H1 (cell line): ENCODE results near the gene TOMM6. TPM values are rescaled to one million over a fixed set of nuclear protein-coding genes. Genes with fewer than 3 reads are reported as not detected.

Source experiments
- CTCF ChIA-PET: fragments of 300-600 bp; sonication (Branson Sonifier 250); formaldehyde crosslinking; loops from one replicate; lab custom pipeline; 2021; ENCODE audit not compliant: partially characterized antibody; lab: Charles Lee
- POLR2A ChIA-PET: fragments of 300-600 bp; sonication (Branson Sonifier 250); formaldehyde crosslinking; loops from one replicate; lab custom pipeline; 2021; ENCODE audit warnings: inconsistent platforms; ENCODE audit not compliant: partially characterized antibody; lab: Charles Lee
- DNase-seq, 2 experiments: peaks; one replicate each; pipeline versions ENCODE4 v3.0.0 to v3.0.0-alpha.2; 2010 to 2022; ENCODE audit warnings: low spot score in 2 of 2, low read depth in 1 of 2, mixed read lengths in 1 of 2
- FAIRE-seq: peaks from 2 replicates; lab custom pipeline; 2011; peaks lifted over from hg19 to GRCh38; lab: Jason Lieb, UNC
- H2AFZ ChIP-seq: 2 replicates; pipeline ENCODE4 v1.8.1; 2012; ENCODE audit warnings: low read length, inconsistent platforms
- H2AK5ac ChIP-seq: 2 replicates; pipeline ENCODE4 v1.6.1; 2013; ENCODE audit warnings: low read depth, low read length
- H2BK120ac ChIP-seq: replicated peaks from 2 replicates; pipeline ENCODE3; 2013; ENCODE audit warnings: low read depth, low read length, inconsistent platforms
- H2BK12ac ChIP-seq: 2 replicates; pipeline ENCODE4 v1.6.1; 2013; ENCODE audit warnings: low read depth, low read length
- H2BK15ac ChIP-seq: 2 replicates; pipeline ENCODE4 v1.6.1; 2013; ENCODE audit warnings: low read length
- H2BK20ac ChIP-seq: 2 replicates; pipeline ENCODE4 v1.6.1; 2013; ENCODE audit warnings: low read length
- H2BK5ac ChIP-seq: 2 replicates; pipeline ENCODE4 v1.6.1; 2013; ENCODE audit warnings: low read depth, low read length
- H3K14ac ChIP-seq: 2 replicates; pipeline ENCODE4 v1.6.1; 2013; ENCODE audit warnings: inconsistent platforms; ENCODE audit not compliant: insufficient read length
- H3K18ac ChIP-seq: 2 replicates; pipeline ENCODE4 v1.6.1; 2013; ENCODE audit warnings: low read length; ENCODE audit errors: extremely low read depth
- H3K23ac ChIP-seq: 2 replicates; pipeline ENCODE4 v1.6.1; 2013; ENCODE audit warnings: inconsistent platforms; ENCODE audit not compliant: insufficient read length
- H3K23me2 ChIP-seq: 2 replicates; pipeline ENCODE4 v1.6.1; 2013; ENCODE audit warnings: low read depth, low read length
- H3K27ac ChIP-seq: 2 replicates; pipeline ENCODE4 v1.6.1; 2011; ENCODE audit warnings: low read depth, low read length, inconsistent platforms
- H3K27me3 ChIP-seq, 4 experiments: replicated peaks in 1 of 4; 1 replicate in 1 of 4; 2 replicates in 3 of 4; pipeline versions ENCODE4 v1.6.1 to v1.8.1; 2011 to 2013; ENCODE audit warnings: low read length in 3 of 4, mild to moderate bottlenecking in 3 of 4, inconsistent platforms in 2 of 4, mixed read lengths in 2 of 4, moderate library complexity in 1 of 4; ENCODE audit not compliant: control insufficient read depth in 3 of 4, insufficient read depth in 3 of 4; ENCODE audit errors: extremely low read depth in 1 of 4
- H3K36me3 ChIP-seq, 4 experiments: 2 replicates each; pipeline versions ENCODE4 v1.6.1 to v1.8.1; 2011 to 2013; ENCODE audit warnings: mild to moderate bottlenecking in 4 of 4, low read length in 3 of 4, moderate library complexity in 2 of 4, control low read depth in 1 of 4, inconsistent platforms in 1 of 4; ENCODE audit not compliant: insufficient read depth in 4 of 4, control insufficient read depth in 2 of 4
- H3K4ac ChIP-seq: replicated peaks from 2 replicates; pipeline ENCODE3; 2013; ENCODE audit warnings: low read length, low read depth, mixed read lengths, inconsistent platforms; ENCODE audit not compliant: insufficient read length
- H3K4me1 ChIP-seq, 4 experiments: replicated peaks in 1 of 4; 1 replicate in 1 of 4; 2 replicates in 3 of 4; pipeline versions ENCODE4 v1.6.1 to v1.8.1; 2011 to 2013; ENCODE audit warnings: low read length in 3 of 4, inconsistent platforms in 2 of 4, mixed read lengths in 1 of 4; ENCODE audit not compliant: insufficient read depth in 4 of 4, control insufficient read depth in 3 of 4
- H3K4me2 ChIP-seq, 2 experiments: 2 replicates each; pipeline versions ENCODE4 v1.6.1 to v1.8.1; 2011 to 2013; ENCODE audit warnings: low read depth in 2 of 2, low read length in 2 of 2, control low read depth in 1 of 2, inconsistent platforms in 1 of 2, mild to moderate bottlenecking in 1 of 2; ENCODE audit not compliant: insufficient read depth in 1 of 2
- H3K4me3 ChIP-seq, 4 experiments: fragments of 200-600, 300-600 bp in 1 of 4; sonication (generic), shearing (Covaris generic), sonication (Bioruptor Twin) in 1 of 4; 2 replicates each; pipeline versions ENCODE4 v1.5.1 to v1.8.1; 2011 to 2016; ENCODE audit warnings: low read length in 4 of 4, low read depth in 3 of 4, control low read depth in 2 of 4, inconsistent platforms in 2 of 4, mild to moderate bottlenecking in 2 of 4, mixed read lengths in 1 of 4, moderate library complexity in 1 of 4; ENCODE audit not compliant: insufficient read depth in 2 of 4; ENCODE audit errors: extremely low read depth in 1 of 4
- H3K56ac ChIP-seq: replicated peaks from 2 replicates; pipeline ENCODE3; 2013; ENCODE audit warnings: low read depth, mild to moderate bottlenecking, mixed read lengths, low read length, inconsistent platforms; ENCODE audit not compliant: insufficient read length
- H3K79me1 ChIP-seq: 2 replicates; pipeline ENCODE4 v1.6.1; 2013; ENCODE audit warnings: low read depth, low read length, control low read depth
- H3K79me2 ChIP-seq, 2 experiments: 2 replicates each; pipeline versions ENCODE4 v1.6.1 to v1.8.1; 2012 to 2013; ENCODE audit warnings: low read length in 2 of 2, mild to moderate bottlenecking in 2 of 2, inconsistent platforms in 1 of 2; ENCODE audit not compliant: insufficient read depth in 2 of 2, control insufficient read depth in 1 of 2
- H3K9ac ChIP-seq, 4 experiments: replicated peaks in 1 of 4; 1 replicate in 1 of 4; 2 replicates in 3 of 4; pipeline versions ENCODE4 v1.6.1 to v1.8.1; 2011 to 2013; ENCODE audit warnings: low read depth in 3 of 4, low read length in 3 of 4, control low read depth in 2 of 4, mild to moderate bottlenecking in 2 of 4, moderate library complexity in 2 of 4, inconsistent platforms in 1 of 4; ENCODE audit errors: extremely low read depth in 1 of 4
- H3K9me3 ChIP-seq, 2 experiments: 2 replicates each; pipeline versions ENCODE4 v1.6.1 to v1.8.1; 2012 to 2013; ENCODE audit warnings: mild to moderate bottlenecking in 2 of 2, moderate library complexity in 2 of 2, control low read depth in 1 of 2, inconsistent platforms in 1 of 2, low read depth in 1 of 2, low read length in 1 of 2, mixed read lengths in 1 of 2; ENCODE audit not compliant: insufficient read depth in 2 of 2
- H4K20me1 ChIP-seq, 2 experiments: replicated peaks in 1 of 2; 2 replicates each; pipeline versions ENCODE3 to v1.8.1; 2011 to 2013; ENCODE audit warnings: inconsistent platforms in 2 of 2, low read length in 2 of 2, mild to moderate bottlenecking in 1 of 2; ENCODE audit not compliant: insufficient read depth in 2 of 2, control insufficient read depth in 1 of 2
- H4K5ac ChIP-seq: 2 replicates; pipeline ENCODE4 v1.6.1; 2013; ENCODE audit warnings: low read length, low read depth, mixed read lengths, inconsistent platforms; ENCODE audit not compliant: insufficient read length
- H4K8ac ChIP-seq: 2 replicates; pipeline ENCODE4 v1.8.0; 2013; ENCODE audit warnings: mild to moderate bottlenecking, moderate library complexity, low read length, inconsistent platforms; ENCODE audit not compliant: insufficient read depth; ENCODE audit errors: extremely low read depth
- H4K91ac ChIP-seq: replicated peaks from 2 replicates; pipeline ENCODE3; 2013; ENCODE audit warnings: low read length, mixed read lengths, inconsistent platforms; ENCODE audit not compliant: insufficient read length
- ATF2 ChIP-seq: IDR thresholded peaks from 2 replicates; pipeline ENCODE4 v1.6.1; 2012; ENCODE audit warnings: low read length, inconsistent platforms
- EGR1 ChIP-seq: IDR thresholded peaks from 2 replicates; pipeline ENCODE4 v1.6.1; 2011; ENCODE audit warnings: low read depth, low read length, borderline replicate concordance
- EP300 ChIP-seq, 2 experiments: IDR thresholded peaks; 1 replicate in 1 of 2; 2 replicates in 1 of 2; pipeline ENCODE4 v1.6.1; 2011 to 2012; ENCODE audit warnings: low read depth in 2 of 2, low read length in 2 of 2, mild to moderate bottlenecking in 2 of 2, borderline replicate concordance in 1 of 2, inconsistent platforms in 1 of 2, moderate library complexity in 1 of 2
- POU5F1 ChIP-seq: IDR thresholded peaks from 2 replicates; pipeline ENCODE4 v1.6.1; 2011; ENCODE audit warnings: low read depth, mild to moderate bottlenecking, low read length, moderate library complexity
- SIN3A ChIP-seq, 2 experiments: IDR thresholded peaks in 1 of 2; conservative IDR thresholded peaks in 1 of 2; 2 replicates each; pipeline ENCODE4 v1.6.1; 2011 to 2012; ENCODE audit warnings: low read length in 2 of 2, improper control_type of control experiment in 1 of 2, low read depth in 1 of 2, mild to moderate bottlenecking in 1 of 2
- SRF ChIP-seq: IDR thresholded peaks from 2 replicates; pipeline ENCODE4 v1.6.1; 2011; ENCODE audit warnings: mild to moderate bottlenecking, low read depth, low read length, moderate library complexity
- SUZ12 ChIP-seq: fragments of 200-600 bp; sonication (generic); IDR thresholded peaks from 2 replicates; pipeline ENCODE4 v1.6.1; 2012; ENCODE audit warnings: mild to moderate bottlenecking, inconsistent platforms, low read length, moderate library complexity, mixed read lengths
- TCF12 ChIP-seq: IDR thresholded peaks from 2 replicates; pipeline ENCODE4 v1.6.1; 2011; ENCODE audit warnings: low read depth, mild to moderate bottlenecking, low read length
- USF2 ChIP-seq: IDR thresholded peaks from 2 replicates; pipeline ENCODE4 v1.6.1; 2011; ENCODE audit warnings: low read length, improper control_type of control experiment
- WGBS, 2 experiments: shearing (Covaris generic) in 1 of 2; methylation state at CpG; one replicate each; pipeline versions ENCODE4 v1.1.6 to v1.1.7; 2013 to 2015; ENCODE audit warnings: low lambda C conversion rate in 2 of 2, mixed read lengths in 2 of 2, inconsistent platforms in 1 of 2, low coverage in 1 of 2, missing lambda C conversion rate in 1 of 2; ENCODE audit not compliant: insufficient replicate concordance in 2 of 2, insufficient coverage in 1 of 2, insufficient read length in 1 of 2; ENCODE audit errors: extremely low coverage in 1 of 2, missing lambda C conversion rate in 1 of 2; 5-methylcytosine and 5-hydroxymethylcytosine counted together
- polyA plus RNA-seq, 7 experiments: library from polyadenylated mRNA; depleted of rRNA in 3 of 7; stranded (reverse) in 5 of 7; unstranded in 2 of 7; fragments of >200 nt in 5 of 7; fragments of 200-250 nt in 2 of 7; gene quantifications; 1 replicate in 5 of 7; 2 replicates in 1 of 7; 4 replicates in 1 of 7; pipeline versions ENCODE4 v1.2.1 to v1.2.3, GENCODE V29; 2011 to 2013; ENCODE audit warnings: missing spikeins in 2 of 7, mixed read lengths in 2 of 7
- total RNA-seq: library from RNA; stranded (reverse); fragmentation: NEBNext Ultra II Directional; extraction: Animal tissue kit (Norgen Biotek cat#: 25700); gene quantifications from 2 replicates; pipeline ENCODE4 v1.2.1, GENCODE V29; 2021

Gene TOMM6
- total and polyA plus RNA-seq, 2 of the 8 experiments (the other 6 are each of a cell fraction or from before 2014, with no cell fraction given), result 228 to 560 TPM

- H2AFZ ChIP-seq, result no peak overlapping the region
- no peak overlapping the region for H3K4ac ChIP-seq
- H3K4me1 ChIP-seq, result peaks cover 4 to 10% (median 7%) of the 10 kb centered on the region in 4 experiments; a peak in 6 of 7 replicates
- WGBS, 2 experiments, result 77% methylated on average over 6 of the region's 6 CpGs; no CpG with 5 or more reads in 1 of the 2 experiments
- no peaks in the 10 kb centered on the region for H3K36me3 ChIP-seq
- no peak overlapping the region for H3K4me2 ChIP-seq
- ChIA-PET POLR2A (interaction anchor here (1.0 to 1.9 kb wide), 4 partner anchors 138 to 267 kb away, joined by 3 to 6 read pairs (median 4); partner anchors contain the start of genes BYSL, MED20 and TAF8), CTCF (interaction anchor here (0.9 to 5.1 kb wide), 10 partner anchors 45 to 415 kb away, joined by 3 to 108 read pairs (median 4); partner anchors contain the start of gene TAF8)
- no peak overlapping the region for H2BK15ac ChIP-seq
- H4K20me1 ChIP-seq, result peaks cover 0 to 8% of the 10 kb centered on the region in 2 experiments
- peaks cover 2% of the 10 kb centered on the region; the same call in 1 of the 2 replicates for H3K79me1 ChIP-seq
- H2BK20ac ChIP-seq, result no peak overlapping the region
- no peak overlapping the region for H3K14ac ChIP-seq
- DNase-seq, result no peak
- FAIRE-seq, result no peak
- no peak overlapping the region for H3K18ac ChIP-seq
- H3K23ac ChIP-seq, result no peak overlapping the region
- H3K27ac ChIP-seq, result no peak overlapping the region
- H3K23me2 ChIP-seq, result peaks cover 20% of the 10 kb centered on the region
- H2BK5ac ChIP-seq, result no peak overlapping the region
- no peaks in the 10 kb centered on the region for H3K9me3 ChIP-seq
- H4K91ac ChIP-seq, result no peak overlapping the region
- H2BK12ac ChIP-seq, result no peak overlapping the region
- H4K5ac ChIP-seq, result no peak overlapping the region
- no peak overlapping the region for H3K4me3 ChIP-seq
- H4K8ac ChIP-seq, result no peak overlapping the region
- peaks cover 2 to 39% (median 25%) of the 10 kb centered on the region in 4 experiments for H3K27me3 ChIP-seq
- no peak overlapping the region for H3K56ac ChIP-seq
- peaks cover 0 to 5% of the 10 kb centered on the region in 2 experiments; a peak in 3 of 4 replicates for H3K79me2 ChIP-seq
- H2BK120ac ChIP-seq, result no peak overlapping the region
- H3K9ac ChIP-seq, result no peak overlapping the region
- no peak overlapping the region for H2AK5ac ChIP-seq
- TF ChIP-seq EP300 (IDR thresholded peaks at IDR 0.05; ENCODE audit: borderline replicate concordance in 1 of 2, low read depth in 2 of 2, low read length in 2 of 2) (no peak), POU5F1 (no peak), ATF2 (no peak), EGR1 (no peak), SUZ12 (no peak), USF2 (no peak), SRF (no peak), SIN3A (conservative IDR thresholded peaks at IDR 0.05 in 1 of 2, IDR thresholded peaks at IDR 0.05 in 1 of 2; ENCODE audit: low read depth in 1 of 2, low read length in 2 of 2) (no peak), TCF12 (no peak)
Observed at GRCh38 chr6:41783106-41783780, 4.3 kb upstream of the TOMM6 start.
